HUES6 (cell line): ENCODE data around the gene DDX10.
A peak's percentile ranks its signal among the peaks of the same experiment; 100 is the strongest.

ENCODE experiments used
- H3K27ac ChIP-seq: 2 replicates; pipeline ENCODE4 v1.7.0; 2013; ENCODE audit warnings: low read depth, mild to moderate bottlenecking, low read length, inconsistent platforms
- H3K27me3 ChIP-seq: 2 replicates; pipeline ENCODE4 v1.6.1; 2013; ENCODE audit warnings: low read length; ENCODE audit not compliant: control insufficient read depth, insufficient read depth
- H3K36me3 ChIP-seq: 2 replicates; pipeline ENCODE4 v1.6.1; 2013; ENCODE audit warnings: low read length; ENCODE audit not compliant: control insufficient read depth, insufficient read depth
- H3K4me1 ChIP-seq: 2 replicates; pipeline ENCODE4 v1.6.1; 2013; ENCODE audit warnings: low read length; ENCODE audit not compliant: control insufficient read depth, insufficient read depth
- H3K4me3 ChIP-seq: 2 replicates; pipeline ENCODE4 v1.5.1; 2013; ENCODE audit warnings: low read depth, low read length
- H3K9ac ChIP-seq: one replicate; pipeline ENCODE4 v1.6.1; 2013; ENCODE audit warnings: mild to moderate bottlenecking, low read length
- H3K9me3 ChIP-seq: 2 replicates; pipeline ENCODE4 v1.6.1; 2013; ENCODE audit warnings: low read depth, low read length; ENCODE audit not compliant: control insufficient read depth, insufficient read depth

Gene DDX10

DNA sequence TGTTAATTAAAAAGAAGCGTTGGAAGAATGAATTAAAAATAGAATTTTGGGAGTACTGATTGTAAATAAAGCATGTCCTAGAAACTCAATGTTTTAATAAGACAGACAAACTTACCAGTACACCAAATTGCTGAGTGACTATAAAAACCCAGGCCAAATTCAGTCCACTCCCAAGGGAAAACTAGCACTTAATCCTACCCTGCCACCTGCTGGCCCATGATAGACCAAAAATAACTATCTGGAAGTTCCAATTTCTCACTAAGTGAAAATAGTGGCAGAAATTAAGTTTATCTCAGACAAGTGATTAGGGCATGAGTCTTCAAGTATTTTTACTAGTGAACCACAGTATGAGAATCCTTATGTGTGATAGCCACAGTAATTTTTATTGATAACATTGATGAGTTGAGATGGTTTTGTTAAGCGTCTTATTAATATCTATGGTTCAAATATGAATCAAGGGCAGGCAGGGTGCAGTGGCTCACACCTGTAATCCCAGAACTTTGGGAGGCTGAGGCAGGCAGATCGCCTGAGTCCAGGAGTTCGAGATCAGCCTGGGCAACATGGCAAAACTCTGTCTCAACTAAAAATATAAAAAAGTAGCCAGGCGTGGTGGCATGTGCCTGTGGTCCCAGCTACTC, 9.8 kb upstream of the DDX10 start:
- Histone ChIP-seq H3K27ac (no peak overlapping the region), H3K36me3 (no peaks in the 10 kb centered on the region), H3K4me3 (no peak overlapping the region), H3K9me3 (no peaks in the 10 kb centered on the region), H3K4me1 (no peaks in the 10 kb centered on the region), H3K27me3 (no peaks in the 10 kb centered on the region), H3K9ac (no peak overlapping the region)

DNA sequence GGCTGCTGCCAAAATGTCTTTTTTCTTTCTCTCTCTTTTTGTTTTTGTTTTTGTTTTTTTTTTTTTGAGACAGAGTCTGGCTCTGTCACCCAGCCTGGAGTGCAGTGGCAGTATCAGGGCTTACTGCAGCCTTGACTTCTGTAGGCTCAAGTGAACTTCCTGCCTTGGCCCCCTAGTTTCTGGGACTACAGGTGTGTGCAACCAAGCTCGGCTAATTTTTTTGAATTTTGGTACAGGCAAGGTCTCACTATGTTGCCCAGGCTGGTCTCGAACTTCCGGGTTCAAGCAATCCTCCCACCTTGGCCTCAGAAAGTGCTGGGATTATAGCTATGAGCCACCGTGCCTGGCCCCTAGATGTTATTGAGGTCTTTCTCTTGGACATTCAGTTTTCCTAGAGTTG, 2.2 kb upstream of the DDX10 start:
- Histone ChIP-seq H3K36me3 (peaks cover 10% of the 10 kb centered on the region), H3K9me3 (no peaks in the 10 kb centered on the region), H3K9ac (no peak overlapping the region), H3K4me1 (peaks cover 14% of the 10 kb centered on the region), H3K27ac (no peak overlapping the region), H3K27me3 (no peaks in the 10 kb centered on the region), H3K4me3 (no peak overlapping the region)

DNA sequence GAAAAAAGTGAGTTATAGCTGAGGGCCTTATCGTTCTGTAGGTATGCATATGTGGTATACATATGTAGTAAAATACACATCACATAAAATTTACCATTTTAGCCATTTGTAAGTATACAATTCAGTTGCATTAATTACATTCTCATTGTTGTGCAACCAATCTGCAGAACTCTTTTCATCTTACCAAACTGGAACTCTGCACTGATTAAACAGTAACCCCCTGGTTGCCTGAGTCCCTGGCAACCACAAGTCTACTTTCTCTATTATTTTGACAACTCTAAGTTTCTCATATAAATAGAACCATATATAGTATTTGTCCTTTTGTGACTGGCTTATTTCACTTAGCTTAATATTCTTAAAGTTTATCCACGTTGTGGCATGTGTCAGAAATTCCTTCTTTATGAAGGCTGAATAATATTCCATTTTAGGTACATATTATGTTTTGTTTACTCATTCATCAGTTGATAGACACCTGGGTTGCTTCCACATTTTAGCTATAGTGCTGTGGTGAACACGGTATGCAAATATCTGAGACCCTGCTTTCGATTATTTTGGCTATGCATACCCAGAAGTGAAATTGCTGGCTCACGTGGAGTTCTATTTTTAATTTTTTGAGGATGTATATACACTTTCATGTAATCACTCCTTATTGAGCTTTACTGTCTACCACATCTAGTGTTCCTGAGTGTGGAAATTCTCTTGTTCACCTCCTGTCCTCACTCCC, 1.6 kb upstream of the DDX10 start:
- Histone ChIP-seq H3K4me1 (peaks cover 14% of the 10 kb centered on the region), H3K36me3 (peaks cover 13% of the 10 kb centered on the region), H3K4me3 (no peak overlapping the region), H3K27ac (no peak overlapping the region), H3K9me3 (no peaks in the 10 kb centered on the region), H3K27me3 (no peaks in the 10 kb centered on the region), H3K9ac (no peak overlapping the region)

DNA sequence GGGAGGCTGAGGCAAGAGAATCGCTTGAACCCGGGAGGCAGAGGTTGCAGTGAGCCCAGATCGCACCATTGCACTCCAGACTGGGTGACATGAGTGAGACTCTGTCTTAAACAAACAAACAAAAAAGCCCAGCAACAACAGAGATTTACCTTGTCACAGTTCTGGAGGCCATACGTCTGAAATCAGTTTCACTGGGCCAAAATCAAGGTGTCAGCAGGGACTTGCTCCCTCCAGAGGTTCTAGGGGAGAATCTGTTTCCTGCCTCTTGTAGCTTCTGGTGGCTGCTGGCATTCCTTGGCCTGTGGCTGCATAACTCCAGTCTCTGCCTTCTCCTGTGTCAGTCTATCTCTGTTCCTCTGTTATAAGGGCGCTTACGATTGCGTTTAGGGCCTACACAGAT, 1.5 kb downstream of the DDX10 start:
- Histone ChIP-seq H3K36me3 (peaks cover 19% of the 10 kb centered on the region), H3K4me3 (peak overlapping the region; percentile 28; the same call in 1 of the 2 replicates), H3K4me1 (peaks cover 25% of the 10 kb centered on the region), H3K27ac (no peak overlapping the region), H3K9me3 (no peaks in the 10 kb centered on the region), H3K9ac (no peak overlapping the region), H3K27me3 (no peaks in the 10 kb centered on the region)

DNA sequence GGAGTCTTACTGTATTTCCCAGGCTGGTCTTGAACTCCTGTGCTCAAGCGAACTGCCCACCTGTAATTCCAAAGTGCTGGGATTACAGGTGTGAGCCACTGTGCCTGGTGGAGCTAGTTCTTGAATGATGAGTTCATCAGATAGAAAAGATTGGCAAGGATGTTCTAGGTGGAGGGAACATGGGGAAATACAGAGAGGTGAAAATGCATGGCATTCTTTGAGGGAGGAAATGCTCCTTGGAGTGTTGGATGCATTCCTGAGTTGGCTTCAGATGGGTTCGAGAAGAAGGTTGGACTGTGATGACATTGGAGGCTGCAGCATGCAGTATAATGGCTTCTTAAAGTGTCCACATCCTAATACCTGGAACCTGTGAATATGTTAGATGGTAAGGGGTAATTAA, 4.4 kb downstream of the DDX10 start:
- Histone ChIP-seq H3K4me3 (no peak overlapping the region), H3K27ac (no peak overlapping the region), H3K27me3 (no peaks in the 10 kb centered on the region), H3K36me3 (peaks cover 23% of the 10 kb centered on the region), H3K4me1 (peaks cover 25% of the 10 kb centered on the region), H3K9ac (no peak overlapping the region), H3K9me3 (no peaks in the 10 kb centered on the region)

DNA sequence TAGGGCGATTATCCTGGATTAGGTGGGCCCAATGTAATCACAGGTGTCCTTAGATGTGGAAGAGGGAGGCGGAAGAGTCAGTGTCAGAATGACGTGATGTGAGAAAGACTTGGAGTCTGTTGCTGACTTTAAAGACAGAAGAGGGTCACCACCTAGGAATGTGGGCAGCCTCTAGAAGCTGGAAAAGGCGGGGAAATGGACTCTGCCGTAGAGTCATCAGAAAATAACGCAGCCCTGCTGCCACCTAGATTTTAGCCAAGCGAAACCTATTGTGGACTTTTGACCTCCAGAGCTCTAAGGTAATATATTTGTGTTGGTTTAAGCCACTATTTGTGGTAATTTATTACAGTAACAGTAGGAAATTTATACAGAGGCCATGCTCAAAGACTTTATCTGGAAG, 4.8 kb downstream of the DDX10 start:
- Histone ChIP-seq H3K4me3 (no peak overlapping the region), H3K9me3 (no peaks in the 10 kb centered on the region), H3K36me3 (peaks cover 23% of the 10 kb centered on the region)

DNA sequence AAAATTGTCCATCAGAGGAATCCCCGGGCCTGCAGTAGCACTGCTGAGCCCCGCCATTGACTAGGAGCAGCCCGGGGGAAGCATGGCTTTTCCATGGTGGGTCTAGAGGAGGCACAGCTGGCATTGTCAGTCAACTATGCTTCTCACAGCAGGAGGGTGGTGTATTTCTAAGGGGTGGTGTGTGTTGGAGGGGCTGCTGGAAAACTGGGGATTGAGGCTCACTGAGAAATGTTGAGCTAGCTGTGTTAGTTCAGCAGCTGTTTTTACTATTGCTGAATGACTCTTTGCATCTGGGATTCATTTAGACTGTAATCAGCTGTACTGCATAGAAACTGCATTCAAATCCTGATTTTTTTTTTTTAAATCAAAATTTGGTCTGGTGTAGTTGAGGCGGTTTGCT, 5.6 kb downstream of the DDX10 start:
- H3K27me3 ChIP-seq = no peaks in the 10 kb centered on the region
- peaks cover 29% of the 10 kb centered on the region for H3K36me3 ChIP-seq
- H3K9ac ChIP-seq = no peak overlapping the region
- H3K4me3 ChIP-seq = no peak overlapping the region
- no peaks in the 10 kb centered on the region for H3K9me3 ChIP-seq
- no peak overlapping the region for H3K27ac ChIP-seq
- H3K4me1 ChIP-seq = peaks cover 24% of the 10 kb centered on the region

More for the DNA sequence above, 4.8 kb downstream of the DDX10 start:
- H3K27ac ChIP-seq = no peak overlapping the region
- no peaks in the 10 kb centered on the region for H3K27me3 ChIP-seq
- H3K4me1 ChIP-seq = peaks cover 25% of the 10 kb centered on the region
- H3K9ac ChIP-seq = no peak overlapping the region

DNA sequence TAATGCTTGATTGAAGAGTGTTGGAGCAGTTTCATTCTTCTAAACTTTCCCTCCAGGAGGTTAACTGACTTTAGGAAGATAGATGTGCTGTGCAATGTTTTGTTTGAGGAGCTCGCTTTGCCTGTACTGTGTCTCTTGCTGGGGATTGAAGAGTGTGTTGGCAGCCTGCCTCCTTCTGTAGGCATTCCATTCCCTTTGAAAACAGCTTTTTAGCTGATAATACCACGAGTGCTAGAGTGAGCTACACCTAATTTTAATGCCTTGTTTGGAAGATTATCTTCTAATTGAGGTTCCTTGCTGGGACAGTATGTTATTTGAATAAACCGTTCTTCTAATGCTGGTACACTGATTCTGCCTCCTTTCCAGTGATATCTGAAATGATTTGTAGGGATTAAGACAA, 7.2 kb downstream of the DDX10 start:
- peaks cover 40% of the 10 kb centered on the region for H3K36me3 ChIP-seq
- no peak overlapping the region for H3K9ac ChIP-seq
- no peaks in the 10 kb centered on the region for H3K27me3 ChIP-seq
- H3K4me3 ChIP-seq = no peak overlapping the region
- H3K27ac ChIP-seq = no peak overlapping the region
- peaks cover 11% of the 10 kb centered on the region; the same call in 1 of the 2 replicates for H3K4me1 ChIP-seq
- no peaks in the 10 kb centered on the region for H3K9me3 ChIP-seq

DNA sequence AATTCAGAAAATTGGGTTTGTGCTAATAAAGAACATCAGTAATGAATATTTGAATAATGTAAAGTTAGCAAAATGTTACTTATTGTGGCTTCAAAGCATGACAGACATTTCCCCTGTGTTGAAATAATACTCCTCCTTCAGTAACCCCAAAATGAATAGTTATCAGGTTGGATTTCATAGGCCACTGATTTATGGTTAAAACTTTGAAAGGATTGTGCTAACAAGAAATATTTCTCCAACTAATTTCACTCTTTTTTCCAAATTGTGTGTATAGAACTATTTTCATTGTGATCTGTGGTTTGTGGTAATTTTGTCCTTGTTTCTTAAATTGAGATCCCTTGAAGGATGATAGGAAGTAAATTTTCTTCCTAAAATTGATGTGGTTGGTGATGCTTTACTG, 7.9 kb downstream of the DDX10 start:
- Histone ChIP-seq H3K27ac (no peak overlapping the region), H3K9ac (no peak overlapping the region), H3K9me3 (no peaks in the 10 kb centered on the region), H3K4me3 (no peak overlapping the region), H3K27me3 (no peaks in the 10 kb centered on the region), H3K4me1 (peaks cover 11% of the 10 kb centered on the region; the same call in 1 of the 2 replicates), H3K36me3 (peaks cover 40% of the 10 kb centered on the region)

DNA sequence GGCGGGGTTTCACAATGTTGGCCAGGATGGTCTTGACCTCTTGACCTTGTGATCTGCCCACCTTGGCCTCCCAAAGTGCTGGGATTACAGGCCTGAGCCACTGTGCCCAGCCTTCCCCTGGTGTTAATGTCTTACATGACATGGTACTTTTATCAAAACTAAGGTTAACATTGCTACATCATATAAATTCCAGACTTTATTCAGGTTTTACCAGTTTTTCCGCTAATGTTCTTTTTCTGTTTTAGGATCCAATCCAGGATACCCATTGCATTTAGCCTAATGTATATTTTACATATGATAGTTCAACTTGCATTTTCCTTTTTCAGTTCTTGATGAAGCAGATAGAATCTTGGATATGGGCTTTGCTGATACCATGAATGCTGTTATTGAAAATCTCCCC, 14.2 kb downstream of the DDX10 start:
- Histone ChIP-seq H3K27ac (no peak overlapping the region), H3K4me3 (no peak overlapping the region), H3K9me3 (no peaks in the 10 kb centered on the region), H3K27me3 (no peaks in the 10 kb centered on the region), H3K4me1 (no peaks in the 10 kb centered on the region), H3K36me3 (peaks cover 60% of the 10 kb centered on the region), H3K9ac (no peak overlapping the region)

DNA sequence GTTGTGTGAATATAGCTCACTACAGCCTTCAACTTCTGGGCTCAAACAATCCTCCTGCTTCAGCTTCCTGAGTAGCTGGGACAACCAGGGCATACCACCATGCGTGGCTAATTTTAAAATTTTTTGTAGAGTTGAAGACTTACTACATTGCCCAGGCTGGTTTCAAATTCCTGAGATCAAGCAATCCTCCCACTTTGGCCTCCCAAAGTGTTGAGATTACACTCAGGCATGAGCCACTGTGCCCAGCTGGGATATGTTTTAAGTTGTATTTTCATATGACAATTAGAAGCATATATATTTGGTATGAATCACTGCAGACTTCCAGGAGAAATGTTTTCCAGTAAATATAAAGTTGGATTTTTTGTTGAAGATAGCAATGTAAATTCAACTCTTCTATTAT, 15.4 kb downstream of the DDX10 start:
- no peaks in the 10 kb centered on the region for H3K9me3 ChIP-seq
- H3K36me3 ChIP-seq = peaks cover 56% of the 10 kb centered on the region
- H3K27me3 ChIP-seq = no peaks in the 10 kb centered on the region
- no peaks in the 10 kb centered on the region for H3K4me1 ChIP-seq
- no peak overlapping the region for H3K27ac ChIP-seq
- H3K4me3 ChIP-seq = no peak overlapping the region
- no peak overlapping the region for H3K9ac ChIP-seq
